Liver (tissue), 9 donors: Measurements from ENCODE around the gene ELOF1. TPM values are rescaled to one million over a fixed set of nuclear protein-coding genes. Genes with fewer than 3 reads are reported as not detected.

Experiments used
- DNase-seq: peaks from one replicate; pipeline ENCODE4 v3.0.0-alpha.2; 2017; ENCODE audit warnings: low spot score
- H3K27ac ChIP-seq, 2 donors: one replicate each; pipeline ENCODE4 v1.7.0; 2013; ENCODE audit warnings: inconsistent platforms in 2 of 2, low read length in 2 of 2, control low read depth in 1 of 2, low read depth in 1 of 2, mild to moderate bottlenecking in 1 of 2
- H3K27me3 ChIP-seq, 4 donors: one replicate each; pipeline versions ENCODE4 v1.6.1 to v1.7.0; 2013; ENCODE audit warnings: low read length in 3 of 4, inconsistent platforms in 1 of 4, mild to moderate bottlenecking in 1 of 4, moderate library complexity in 1 of 4; ENCODE audit not compliant: control insufficient read depth in 4 of 4, insufficient read depth in 4 of 4
- H3K36me3 ChIP-seq, 4 donors: one replicate each; pipeline versions ENCODE4 v1.6.1 to v1.7.0; 2013; ENCODE audit warnings: low read length in 3 of 4, mild to moderate bottlenecking in 3 of 4, low read depth in 1 of 4, moderate library complexity in 1 of 4; ENCODE audit not compliant: control insufficient read depth in 4 of 4, insufficient read depth in 3 of 4
- H3K4me1 ChIP-seq, 4 donors: one replicate each; pipeline versions ENCODE4 v1.6.1 to v1.7.0; 2013; ENCODE audit warnings: low read length in 3 of 4, mild to moderate bottlenecking in 3 of 4, moderate library complexity in 1 of 4; ENCODE audit not compliant: control insufficient read depth in 4 of 4, insufficient read depth in 4 of 4
- H3K4me3 ChIP-seq, 3 donors: one replicate each; pipeline versions ENCODE4 v1.6.1 to v1.7.0; 2013; ENCODE audit warnings: low read length in 3 of 3, control low read depth in 1 of 3, low read depth in 1 of 3, mild to moderate bottlenecking in 1 of 3
- H3K9ac ChIP-seq, 2 donors: one replicate each; pipeline ENCODE4 v1.7.0; 2013; ENCODE audit warnings: low read length in 2 of 2, mild to moderate bottlenecking in 2 of 2, moderate library complexity in 2 of 2, control low read depth in 1 of 2, low read depth in 1 of 2
- H3K9me3 ChIP-seq, 4 donors: one replicate each; pipeline versions ENCODE4 v1.6.1 to v1.7.0; 2013; ENCODE audit warnings: low read length in 3 of 4; ENCODE audit not compliant: control insufficient read depth in 4 of 4
- ATF3 ChIP-seq: IDR thresholded peaks from 2 replicates; pipeline ENCODE4 v1.6.1; 2016; ENCODE audit warnings: antibody characterized with exemption
- CTCF ChIP-seq: fragments of 150-350 bp; IDR thresholded peaks from 2 replicates; pipeline ENCODE4 v1.5.1; 2017; ENCODE audit warnings: improper control_type of control experiment, low read depth, low read length; ENCODE audit not compliant: missing input control
- EGR1 ChIP-seq, 2 donors: IDR thresholded peaks; 2 replicates each; pipeline ENCODE4 v1.6.1; 2016 to 2018; ENCODE audit warnings: antibody characterized with exemption in 2 of 2, low read depth in 2 of 2
- FOXA1 ChIP-seq: IDR thresholded peaks from 2 replicates; pipeline ENCODE4 v1.6.1; 2016; ENCODE audit warnings: antibody characterized with exemption
- FOXA2 ChIP-seq: IDR thresholded peaks from 2 replicates; pipeline ENCODE4 v1.6.1; 2016; ENCODE audit warnings: antibody characterized with exemption
- GABPA ChIP-seq, 2 donors: IDR thresholded peaks in 1 of 2; conservative IDR thresholded peaks in 1 of 2; 2 replicates each; pipeline ENCODE4 v1.6.1; 2016; ENCODE audit warnings: antibody characterized with exemption in 2 of 2, mild to moderate bottlenecking in 1 of 2, moderate library complexity in 1 of 2
- HNF4A ChIP-seq, 2 donors: conservative IDR thresholded peaks; 2 replicates each; pipeline ENCODE4 v1.6.1; 2016; ENCODE audit warnings: antibody characterized with exemption in 2 of 2, mild to moderate bottlenecking in 2 of 2
- HNF4G ChIP-seq: IDR thresholded peaks from 2 replicates; pipeline ENCODE4 v1.6.1; 2016; ENCODE audit warnings: antibody characterized with exemption
- JUND ChIP-seq, 2 donors: IDR thresholded peaks; 2 replicates each; pipeline ENCODE4 v1.6.1; 2016; ENCODE audit warnings: antibody characterized with exemption in 2 of 2
- MAX ChIP-seq: IDR thresholded peaks from 2 replicates; pipeline ENCODE4 v1.6.1; 2016; ENCODE audit warnings: antibody characterized with exemption
- NR2F2 ChIP-seq: IDR thresholded peaks from 2 replicates; pipeline ENCODE4 v1.6.1; 2016; ENCODE audit warnings: antibody characterized with exemption
- RAD21 ChIP-seq, 2 donors: IDR thresholded peaks; 2 replicates each; pipeline ENCODE4 v1.6.1; 2016; ENCODE audit warnings: antibody characterized with exemption in 2 of 2, mild to moderate bottlenecking in 2 of 2
- REST ChIP-seq: IDR thresholded peaks from 2 replicates; pipeline ENCODE4 v1.6.1; 2016; ENCODE audit warnings: antibody characterized with exemption, mild to moderate bottlenecking
- RXRA ChIP-seq, 2 donors: IDR thresholded peaks; 2 replicates each; pipeline ENCODE4 v1.6.1; 2017 to 2018; ENCODE audit warnings: antibody characterized with exemption in 2 of 2, mild to moderate bottlenecking in 1 of 2
- SP1 ChIP-seq: IDR thresholded peaks from 2 replicates; pipeline ENCODE4 v1.6.1; 2018; ENCODE audit warnings: antibody characterized with exemption, mild to moderate bottlenecking
- TAF1 ChIP-seq: conservative IDR thresholded peaks from 2 replicates; pipeline ENCODE4 v1.6.1; 2016; ENCODE audit warnings: antibody characterized with exemption, mild to moderate bottlenecking
- YY1 ChIP-seq: IDR thresholded peaks from 2 replicates; pipeline ENCODE4 v1.6.1; 2016; ENCODE audit warnings: antibody characterized with exemption, mild to moderate bottlenecking
- ZBTB33 ChIP-seq: IDR thresholded peaks from 2 replicates; pipeline ENCODE4 v1.6.1; 2016; ENCODE audit warnings: antibody characterized with exemption
- WGBS: extraction: QIAGEN DNeasy Blood & Tissue Kit; methylation state at CpG from one replicate; pipeline ENCODE4 v1.1.7; 2013; 5-methylcytosine and 5-hydroxymethylcytosine counted together
- polyA plus RNA-seq, 2 donors: library from polyadenylated mRNA; stranded (reverse) in 1 of 2; unstranded in 1 of 2; fragments of 200-250 nt in 1 of 2; fragments of >200 nt in 1 of 2; fragmentation: Nextera tagmentation in 1 of 2; extraction: Ambion mirVana in 1 of 2; gene quantifications; one replicate each; pipeline versions ENCODE4 v1.2.1 to v1.2.3, GENCODE V29; 2013 to 2015
- total RNA-seq, 2 donors: library from RNA; depleted of rRNA; stranded (reverse); fragments of >200 nt; gene quantifications; one replicate each; pipeline ENCODE4 v1.2.3, GENCODE V29; 2014
- donor health status: healthy.
- donor health status: healthy.
- donor health status: healthy.
- donor health status: healthy.
- donor health status: healthy.

Gene ELOF1
- total and polyA plus RNA-seq, 4 donors = 11.1 to 37.9 (median 24.0) TPM

- Histone ChIP-seq H3K27ac (no peak overlapping the region), H3K27me3 (no peaks in the 10 kb centered on the region), H3K4me3 (no peak overlapping the region), H3K9ac (no peak overlapping the region), H3K4me1 (no peaks in the 10 kb centered on the region), H3K36me3 (peaks cover 0 to 12% (median 3%) of the 10 kb centered on the region in 4 donors), H3K9me3 (no peaks in the 10 kb centered on the region)
- no peak for DNase-seq
- TF ChIP-seq HNF4G (no peak), ZBTB33 (no peak), ATF3 (no peak), TAF1 (no peak), FOXA2 (no peak), JUND (IDR thresholded peaks at IDR 0.05) (no peak), CTCF (no peak), REST (no peak), RXRA (IDR thresholded peaks at IDR 0.05) (no peak), HNF4A (conservative IDR thresholded peaks at IDR 0.05) (no peak)
- 88% methylated on average over 14 of the region's 14 CpGs for WGBS
Measured at GRCh38 chr19:11547929-11548700, 10.9 kb downstream of the ELOF1 start.

- Histone ChIP-seq H3K4me1 (peaks cover 0 to under 1% (median under 1%) of the 10 kb centered on the region in 4 donors), H3K27me3 (peaks cover 0 to 5% (median 1%) of the 10 kb centered on the region in 4 donors), H3K4me3 (no peak overlapping the region), H3K36me3 (no peaks in the 10 kb centered on the region), H3K9ac (no peak overlapping the region), H3K27ac (no peak overlapping the region), H3K9me3 (no peaks in the 10 kb centered on the region)
- no peak for DNase-seq
- 77% methylated on average over 3 of the region's 3 CpGs for WGBS
- TF ChIP-seq FOXA2 (no peak), EGR1 (IDR thresholded peaks at IDR 0.05; ENCODE audit: low read depth in 2 of 2) (no peak), YY1 (no peak), RAD21 (IDR thresholded peaks at IDR 0.05) (no peak), ZBTB33 (no peak), MAX (no peak), GABPA (IDR thresholded peaks at IDR 0.05 in 1 of 2, conservative IDR thresholded peaks at IDR 0.05 in 1 of 2) (no peak), HNF4A (conservative IDR thresholded peaks at IDR 0.05) (no peak), ATF3 (no peak), RXRA (IDR thresholded peaks at IDR 0.05) (no peak), NR2F2 (no peak), SP1 (no peak), CTCF (no peak), JUND (IDR thresholded peaks at IDR 0.05) (no peak), FOXA1 (no peak)
Measured at GRCh38 chr19:11541238-11541637, 17.8 kb downstream of the ELOF1 start.
